GM18951 (cell line): Measurements from ENCODE around the gene IL12A.

Source experiments
- POLR2A ChIP-seq: IDR thresholded peaks from 4 replicates; pipeline ENCODE4 v1.6.1; 2011; ENCODE audit warnings: mild to moderate bottlenecking; ENCODE audit not compliant: insufficient read length, insufficient read depth; ENCODE audit errors: extremely low read depth
- in situ Hi-C: fragments of 300-500 bp; cut with MboI; formaldehyde crosslinking; loops from one replicate; pipeline ENCODE4 v1.12.0; 2022; ENCODE audit warnings: low sequenced_read_pairs, mixed read lengths, inconsistent platforms; ENCODE audit not compliant: unreplicated experiment

Gene IL12A

GRCh38 chr3:160018959-160019358 is 30.3 kb downstream of the IL12A start:
- in situ Hi-C loops = no loop called here

GRCh38 chr3:160020057-160020711 is 31.5 kb downstream of the IL12A start:
- in situ Hi-C loops = no loop called here
- no peak for TF ChIP-seq POLR2A

More at GRCh38 chr3:160018959-160019358, 30.3 kb downstream of the IL12A start:
- TF ChIP-seq POLR2A = no peak

- TF ChIP-seq POLR2A = no peak
- in situ Hi-C loops = no loop called here
Observed at GRCh38 chr3:160022068-160022467, 33.4 kb downstream of the IL12A start.

GRCh38 chr3:160023476-160023875 is 34.8 kb downstream of the IL12A start:
- in situ Hi-C loops = no loop called here
- TF ChIP-seq POLR2A = no peak

- no peak for TF ChIP-seq POLR2A
- in situ Hi-C loops = loop anchor here (25.0 kb wide), 1 partner anchor 310 kb away; no protein-coding TSS in a partner anchor
Observed at GRCh38 chr3:160027541-160028195, 39.0 kb downstream of the IL12A start.

GRCh38 chr3:160035757-160036156 is 47.1 kb downstream of the IL12A start:
- in situ Hi-C loops = loop anchor here (25.0 kb wide), 1 partner anchor 302 kb away; no protein-coding TSS in a partner anchor

GRCh38 chr3:160038862-160039562 is 50.4 kb downstream of the IL12A start:
- no peak for TF ChIP-seq POLR2A
- in situ Hi-C loops = loop anchor here (25.0 kb wide), 1 partner anchor 298 kb away; no protein-coding TSS in a partner anchor

More at GRCh38 chr3:160035757-160036156, 47.1 kb downstream of the IL12A start:
- no peak for TF ChIP-seq POLR2A

- TF ChIP-seq POLR2A = no peak
- in situ Hi-C loops = loop anchor here (25.0 kb wide), 1 partner anchor 297 kb away; no protein-coding TSS in a partner anchor
Observed at GRCh38 chr3:160040181-160040580, 51.5 kb downstream of the IL12A start.

- in situ Hi-C loops = loop anchor here (25.0 kb wide), 1 partner anchor 296 kb away; no protein-coding TSS in a partner anchor
Observed at GRCh38 chr3:160041465-160041864, 52.8 kb downstream of the IL12A start.

GRCh38 chr3:160044121-160044520 is 55.5 kb downstream of the IL12A start:
- TF ChIP-seq POLR2A = no peak
- in situ Hi-C loops = loop anchor here (25.0 kb wide), 1 partner anchor 293 kb away; no protein-coding TSS in a partner anchor

More at GRCh38 chr3:160041465-160041864, 52.8 kb downstream of the IL12A start:
- TF ChIP-seq POLR2A = no peak
